Vagina (tissue), 2 donors: ENCODE results near the gene TXNL4B. TPM values are rescaled to one million over a fixed set of nuclear protein-coding genes. Genes with fewer than 3 reads are reported as not detected.

Experiments used
- DNase-seq, 2 donors: peaks; one replicate each; pipeline ENCODE4 v3.0.0-alpha.2; 2017; ENCODE audit errors: extremely low spot score in 2 of 2
- H3K27ac ChIP-seq: fragments of 200-600 bp; sonication (generic); one replicate; pipeline ENCODE4 v1.5.1; 2019
- H3K27me3 ChIP-seq: fragments of 200-600 bp; sonication (generic); one replicate; pipeline ENCODE4 v1.5.1; 2019
- H3K36me3 ChIP-seq, 2 donors: fragments of 200-600 bp; sonication (generic); one replicate each; pipeline ENCODE4 v1.5.1; 2017 to 2019
- H3K4me1 ChIP-seq: fragments of 200-600 bp; sonication (generic); one replicate; pipeline ENCODE4 v1.5.1; 2019
- H3K4me3 ChIP-seq, 2 donors: fragments of 200-600 bp; sonication (generic); 1 replicate in 1 of 2; 2 replicates in 1 of 2; pipeline ENCODE4 v1.5.1; 2016 to 2019
- H3K9me3 ChIP-seq: fragments of 200-600 bp; sonication (generic); one replicate; pipeline ENCODE4 v1.5.1; 2019
- POLR2A ChIP-seq, 2 donors: fragments of 450-650 bp; IDR thresholded peaks; one replicate each; pipeline ENCODE4 v1.6.1; 2017; ENCODE audit warnings: antibody characterized with exemption in 2 of 2, mild to moderate bottlenecking in 2 of 2, moderate library complexity in 2 of 2
- POLR2AphosphoS5 ChIP-seq, 2 donors: sonication (generic); formaldehyde crosslinking; IDR thresholded peaks; one replicate each; pipeline ENCODE4 v1.9.0; 2017; ENCODE audit warnings: antibody characterized with exemption in 2 of 2, mild to moderate bottlenecking in 2 of 2, low read depth in 1 of 2; ENCODE audit not compliant: insufficient read depth in 1 of 2
- intact Hi-C: fragments of 100-400 bp; cut with DNase I; formaldehyde crosslinking; loops from one replicate; pipeline ENCODE4 v1.15.1; 2023
- total RNA-seq: library from RNA; depleted of rRNA; stranded (reverse); fragments of >200 nt; gene quantifications from one replicate; pipeline ENCODE4 v1.2.3, GENCODE V29; 2016
- TF ChIP-seq, protein P1 (sequence below), 3 experiments: fragments of 450-650 bp in 2 of 3; fragments of 200-600 bp in 1 of 3; sonication (generic) in 1 of 3; IDR thresholded peaks; one replicate each; pipeline ENCODE4 v1.5.1; 2017 to 2019; ENCODE audit warnings: antibody characterized with exemption in 3 of 3, mild to moderate bottlenecking in 2 of 3, moderate library complexity in 2 of 3

The TXNL4B gene
- total RNA-seq, 1 donor from 2014 or later, result 12.5 TPM

DNA sequence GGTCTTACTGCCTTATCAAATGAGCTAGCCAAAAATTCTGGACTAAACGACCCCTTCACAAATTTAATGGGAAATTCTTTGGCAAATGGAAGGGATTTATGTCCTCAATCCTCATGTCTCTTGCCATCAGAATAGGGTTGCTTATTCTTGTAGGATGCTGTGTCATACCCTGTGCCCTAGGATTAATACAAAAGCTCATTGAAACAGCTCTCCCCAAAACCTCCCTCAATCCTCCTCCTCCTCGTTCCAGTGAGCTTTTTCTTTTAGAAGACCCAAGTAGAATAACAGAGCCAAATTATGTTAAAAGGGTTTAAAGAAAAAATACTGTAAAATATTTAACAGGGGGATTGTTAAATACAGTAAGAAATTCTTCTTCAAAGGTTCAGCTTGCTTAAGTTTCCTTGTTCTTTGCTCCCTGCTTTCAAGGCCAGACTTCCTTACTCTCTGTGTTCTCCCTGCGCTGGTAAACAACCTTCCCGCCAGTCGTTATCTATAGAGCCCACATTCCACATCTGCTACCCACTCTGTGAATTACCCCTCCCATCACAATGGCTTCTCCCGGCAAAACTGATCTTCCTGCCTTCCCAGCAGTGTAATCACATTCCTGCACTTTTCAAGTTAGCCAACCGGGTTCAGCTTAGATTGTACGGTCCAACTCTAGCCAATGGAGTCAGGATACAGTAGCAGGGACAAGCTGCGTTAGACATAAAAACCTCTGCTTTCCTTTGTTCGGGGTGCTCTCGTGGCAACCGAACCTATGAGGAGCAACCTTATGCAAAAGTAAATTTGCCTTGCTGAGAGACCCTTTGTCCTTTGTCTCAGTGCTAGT is 20.7 kb downstream of the TXNL4B start:
- Histone ChIP-seq H3K9me3 (no peaks in the 10 kb centered on the region), H3K27me3 (no peaks in the 10 kb centered on the region), H3K4me3 (no peak overlapping the region), H3K36me3 (no peaks in the 10 kb centered on the region), H3K4me1 (no peaks in the 10 kb centered on the region), H3K27ac (no peak overlapping the region)
- intact Hi-C loops, result no loop called here
- TF ChIP-seq POLR2A (IDR thresholded peaks at IDR 0.05) (no peak), POLR2AphosphoS5 (IDR thresholded peaks at IDR 0.05; ENCODE audit: insufficient read depth in 1 of 2, low read depth in 1 of 2) (no peak)
- TF ChIP-seq, protein P1, sequence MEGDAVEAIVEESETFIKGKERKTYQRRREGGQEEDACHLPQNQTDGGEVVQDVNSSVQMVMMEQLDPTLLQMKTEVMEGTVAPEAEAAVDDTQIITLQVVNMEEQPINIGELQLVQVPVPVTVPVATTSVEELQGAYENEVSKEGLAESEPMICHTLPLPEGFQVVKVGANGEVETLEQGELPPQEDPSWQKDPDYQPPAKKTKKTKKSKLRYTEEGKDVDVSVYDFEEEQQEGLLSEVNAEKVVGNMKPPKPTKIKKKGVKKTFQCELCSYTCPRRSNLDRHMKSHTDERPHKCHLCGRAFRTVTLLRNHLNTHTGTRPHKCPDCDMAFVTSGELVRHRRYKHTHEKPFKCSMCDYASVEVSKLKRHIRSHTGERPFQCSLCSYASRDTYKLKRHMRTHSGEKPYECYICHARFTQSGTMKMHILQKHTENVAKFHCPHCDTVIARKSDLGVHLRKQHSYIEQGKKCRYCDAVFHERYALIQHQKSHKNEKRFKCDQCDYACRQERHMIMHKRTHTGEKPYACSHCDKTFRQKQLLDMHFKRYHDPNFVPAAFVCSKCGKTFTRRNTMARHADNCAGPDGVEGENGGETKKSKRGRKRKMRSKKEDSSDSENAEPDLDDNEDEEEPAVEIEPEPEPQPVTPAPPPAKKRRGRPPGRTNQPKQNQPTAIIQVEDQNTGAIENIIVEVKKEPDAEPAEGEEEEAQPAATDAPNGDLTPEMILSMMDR (IDR thresholded peaks at IDR 0.05), result no peak
- DNase-seq, result no peak

DNA sequence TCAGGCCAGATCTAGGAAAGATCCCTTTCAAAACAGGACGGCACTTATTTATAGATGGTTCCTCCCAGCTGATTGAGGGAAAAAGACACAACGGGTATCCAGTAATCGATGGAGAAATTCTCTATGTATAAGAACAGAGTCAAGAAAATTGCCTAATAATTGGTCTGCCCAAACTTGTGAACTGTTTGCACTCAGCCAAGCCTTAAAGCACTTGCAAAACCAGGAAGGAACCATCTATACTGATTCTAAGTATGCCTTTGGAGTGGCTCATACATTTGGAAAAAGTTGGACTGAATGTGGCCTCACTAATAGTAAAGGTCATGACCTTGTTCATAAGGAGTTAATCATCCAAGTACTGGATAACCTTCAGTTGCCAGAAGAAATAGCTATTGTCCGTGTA is 24.5 kb downstream of the TXNL4B start:
- no peak overlapping the region for H3K27ac ChIP-seq
- TF ChIP-seq, protein P1 (IDR thresholded peaks at IDR 0.05), result no peak
- TF ChIP-seq POLR2AphosphoS5 (IDR thresholded peaks at IDR 0.05; ENCODE audit: insufficient read depth in 1 of 2, low read depth in 1 of 2) (no peak), POLR2A (IDR thresholded peaks at IDR 0.05) (no peak)
- H3K27me3 ChIP-seq, result no peaks in the 10 kb centered on the region
- intact Hi-C loops, result no loop called here
- no peaks in the 10 kb centered on the region for H3K9me3 ChIP-seq
- H3K4me1 ChIP-seq, result no peaks in the 10 kb centered on the region
- H3K36me3 ChIP-seq, result no peaks in the 10 kb centered on the region
- no peak for DNase-seq
- H3K4me3 ChIP-seq, result no peak overlapping the region

DNA sequence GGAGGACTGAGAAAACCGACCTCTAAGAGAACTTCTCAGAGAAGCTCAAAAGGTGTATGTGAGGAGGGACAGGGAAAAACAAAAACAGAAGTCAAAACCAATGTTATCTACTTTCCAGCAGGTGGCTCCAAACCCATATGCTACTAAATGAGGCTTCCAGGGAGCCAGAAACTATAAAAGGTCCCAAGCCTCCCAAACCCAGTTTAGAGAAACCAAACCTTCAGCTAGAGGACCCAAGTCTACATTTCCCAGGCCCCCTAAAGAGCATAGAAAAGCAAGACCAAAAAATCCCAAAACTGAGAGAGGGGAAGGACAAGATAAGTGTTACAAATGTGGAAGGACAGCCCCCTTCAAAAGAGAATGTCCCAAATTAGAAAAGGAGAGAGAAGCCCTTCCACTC is 26.7 kb downstream of the TXNL4B start:
- Histone ChIP-seq H3K9me3 (no peaks in the 10 kb centered on the region), H3K27me3 (no peaks in the 10 kb centered on the region), H3K27ac (no peak overlapping the region), H3K4me1 (no peaks in the 10 kb centered on the region), H3K36me3 (no peaks in the 10 kb centered on the region), H3K4me3 (no peak overlapping the region)
- no peak for TF ChIP-seq POLR2AphosphoS5 (IDR thresholded peaks at IDR 0.05; ENCODE audit: insufficient read depth in 1 of 2, low read depth in 1 of 2)
- TF ChIP-seq POLR2A (IDR thresholded peaks at IDR 0.05), result no peak
- TF ChIP-seq, protein P1 (IDR thresholded peaks at IDR 0.05), result no peak
- no peak for DNase-seq
- intact Hi-C loops, result no loop called here

GRCh38 chr16:72064361-72064894 is 29.0 kb downstream of the TXNL4B start:
- Histone ChIP-seq H3K27ac (no peak overlapping the region), H3K4me1 (no peaks in the 10 kb centered on the region), H3K27me3 (no peaks in the 10 kb centered on the region), H3K9me3 (no peaks in the 10 kb centered on the region), H3K4me3 (no peak overlapping the region), H3K36me3 (no peaks in the 10 kb centered on the region)
- no peak for DNase-seq
- intact Hi-C loops, result no loop called here
- TF ChIP-seq POLR2A (IDR thresholded peaks at IDR 0.05), result no peak
- TF ChIP-seq, protein P1 (IDR thresholded peaks at IDR 0.05), result no peak
- TF ChIP-seq POLR2AphosphoS5 (IDR thresholded peaks at IDR 0.05; ENCODE audit: insufficient read depth in 1 of 2, low read depth in 1 of 2), result no peak

GRCh38 chr16:72061564-72061963 is 31.9 kb downstream of the TXNL4B start:
- Histone ChIP-seq H3K27ac (no peak overlapping the region), H3K36me3 (no peaks in the 10 kb centered on the region), H3K27me3 (no peaks in the 10 kb centered on the region), H3K9me3 (no peaks in the 10 kb centered on the region), H3K4me1 (no peaks in the 10 kb centered on the region), H3K4me3 (no peak overlapping the region)
- DNase-seq, result no peak
- intact Hi-C loops, result no loop called here
- no peak for TF ChIP-seq POLR2AphosphoS5 (IDR thresholded peaks at IDR 0.05; ENCODE audit: insufficient read depth in 1 of 2, low read depth in 1 of 2)
- TF ChIP-seq, protein P1 (IDR thresholded peaks at IDR 0.05), result no peak
